ENCODE data around the gene AIFM3. TPM values are rescaled to one million over a fixed set of nuclear protein-coding genes. Genes with fewer than 3 reads are reported as not detected.

AIFM3 gene
- total RNA-seq, 1 donor, result 0.72 TPM

GRCh38 chr22:20956258-20957101 is 10.6 kb upstream of the AIFM3 start:
- H3K4me3 ChIP-seq (ENCODE audit: insufficient read depth, low read length), result peak overlapping the region; percentile 84
- H3K9me3 ChIP-seq (ENCODE audit: low read depth, low read length), result no peaks in the 10 kb centered on the region
- no peaks in the 10 kb centered on the region for H3K27me3 ChIP-seq (ENCODE audit: insufficient read depth, low read length)
- peaks cover 22% of the 10 kb centered on the region for H3K36me3 ChIP-seq (ENCODE audit: insufficient read depth, low read length)
- H2AFZ ChIP-seq (ENCODE audit: low read length), result peak overlapping the region; percentile 51
- H3K4me2 ChIP-seq (ENCODE audit: insufficient read depth, low read length), result peak overlapping the region; percentile 85
- H4K20me1 ChIP-seq (ENCODE audit: insufficient read depth, low read length), result peaks cover 24% of the 10 kb centered on the region
- peaks cover 24% of the 10 kb centered on the region for H3K79me2 ChIP-seq (ENCODE audit: insufficient read depth, low read length)
- TF ChIP-seq CTCF (IDR thresholded peaks at IDR 0.05; ENCODE audit: extremely low read depth, low read depth, low read length), result no peak
- peak; percentile 69 for DNase-seq (ENCODE audit: insufficient read length, low spot score, missing footprints)
- H3K27ac ChIP-seq (ENCODE audit: low read depth, low read length), result no peak overlapping the region
- H3K4me1 ChIP-seq (ENCODE audit: insufficient read depth, low read length), result peaks cover 13% of the 10 kb centered on the region

- peak overlapping the region; percentile 85 for H3K4me2 ChIP-seq (ENCODE audit: insufficient read depth, low read length)
- peaks cover 18% of the 10 kb centered on the region for H4K20me1 ChIP-seq (ENCODE audit: insufficient read depth, low read length)
- peaks cover 13% of the 10 kb centered on the region for H3K4me1 ChIP-seq (ENCODE audit: insufficient read depth, low read length)
- no peak overlapping the region for H3K27ac ChIP-seq (ENCODE audit: low read depth, low read length)
- H3K79me2 ChIP-seq (ENCODE audit: insufficient read depth, low read length), result peaks cover 17% of the 10 kb centered on the region
- peak; percentile 92 for DNase-seq (ENCODE audit: insufficient read length, low spot score, missing footprints)
- peaks cover 16% of the 10 kb centered on the region for H3K36me3 ChIP-seq (ENCODE audit: insufficient read depth, low read length)
- peak overlapping the region; percentile 84 for H3K4me3 ChIP-seq (ENCODE audit: insufficient read depth, low read length)
- H3K27me3 ChIP-seq (ENCODE audit: insufficient read depth, low read length), result no peaks in the 10 kb centered on the region
- H3K9me3 ChIP-seq (ENCODE audit: low read depth, low read length), result no peaks in the 10 kb centered on the region
- H2AFZ ChIP-seq (ENCODE audit: low read length), result peak overlapping the region; percentile 79
- TF ChIP-seq CTCF (IDR thresholded peaks at IDR 0.05; ENCODE audit: extremely low read depth, low read depth, low read length), result no peak
Measured at GRCh38 chr22:20957102-20957682, 9.9 kb upstream of the AIFM3 start.

GRCh38 chr22:20957683-20958431 is 9.2 kb upstream of the AIFM3 start:
- Histone ChIP-seq H3K4me1 (ENCODE audit: insufficient read depth, low read length) (peaks cover 13% of the 10 kb centered on the region), H3K27ac (ENCODE audit: low read depth, low read length) (no peak overlapping the region), H3K27me3 (ENCODE audit: insufficient read depth, low read length) (no peaks in the 10 kb centered on the region), H3K4me2 (ENCODE audit: insufficient read depth, low read length) (peak overlapping the region; percentile 85), H2AFZ (ENCODE audit: low read length) (peak overlapping the region; percentile 79), H3K4me3 (ENCODE audit: insufficient read depth, low read length) (peak overlapping the region; percentile 84), H3K79me2 (ENCODE audit: insufficient read depth, low read length) (peaks cover 11% of the 10 kb centered on the region), H3K36me3 (ENCODE audit: insufficient read depth, low read length) (peaks cover 9% of the 10 kb centered on the region), H3K9me3 (ENCODE audit: low read depth, low read length) (no peaks in the 10 kb centered on the region), H4K20me1 (ENCODE audit: insufficient read depth, low read length) (peaks cover 15% of the 10 kb centered on the region)
- TF ChIP-seq CTCF (IDR thresholded peaks at IDR 0.05; ENCODE audit: extremely low read depth, low read depth, low read length), result no peak
- DNase-seq (ENCODE audit: insufficient read length, low spot score, missing footprints), result peak; percentile 92

All from osteoblast (primary cell).